Measurements from ENCODE around the gene GABRG3.

The GABRG3 gene

GRCh38 chr15:27564656-27565055 is 593.7 kb downstream of the GABRG3 start:
- TF ChIP-seq CTCF (IDR thresholded peaks at IDR 0.05; ENCODE audit: low read depth, low read length): no peak
- no peak for DNase-seq (ENCODE audit: extremely low read depth, low read depth)

- DNase-seq (ENCODE audit: extremely low read depth, low read depth): no peak
- no peak for TF ChIP-seq CTCF (IDR thresholded peaks at IDR 0.05; ENCODE audit: low read depth, low read length)
These were observed 599.8 kb downstream of the GABRG3 start for GRCh38 chr15:27570746-27571145.

GRCh38 chr15:27573805-27574485 is 603.0 kb downstream of the GABRG3 start:
- TF ChIP-seq CTCF (IDR thresholded peaks at IDR 0.05; ENCODE audit: low read depth, low read length): no peak
- DNase-seq (ENCODE audit: extremely low read depth, low read depth): no peak

- no peak for DNase-seq (ENCODE audit: extremely low read depth, low read depth)
- no peak for TF ChIP-seq CTCF (IDR thresholded peaks at IDR 0.05; ENCODE audit: low read depth, low read length)
These were observed 603.6 kb downstream of the GABRG3 start for GRCh38 chr15:27574541-27575054.

- DNase-seq (ENCODE audit: extremely low read depth, low read depth): no peak
- TF ChIP-seq CTCF (IDR thresholded peaks at IDR 0.05; ENCODE audit: low read depth, low read length): no peak
These were observed 604.5 kb downstream of the GABRG3 start for GRCh38 chr15:27575521-27575920.

- TF ChIP-seq CTCF (IDR thresholded peaks at IDR 0.05; ENCODE audit: low read depth, low read length): no peak
- no peak for DNase-seq (ENCODE audit: extremely low read depth, low read depth)
These were observed 605.6 kb downstream of the GABRG3 start for GRCh38 chr15:27576576-27576975.

- TF ChIP-seq CTCF (IDR thresholded peaks at IDR 0.05; ENCODE audit: low read depth, low read length): no peak
- no peak for DNase-seq (ENCODE audit: extremely low read depth, low read depth)
These were observed 608.8 kb downstream of the GABRG3 start for GRCh38 chr15:27579738-27580137.

Measured in AG09319 (cell line).